ACC112 (cell line): ENCODE data around the gene DHX38.
"Not testable (repeated sequence)": the region's sequence is repeated elsewhere in the genome, so short reads cannot be mapped to it uniquely, and the experiment has no call there.

Experiments
- H2AFZ ChIP-seq: fragments of 200-600 bp; sonication (generic); one replicate; pipeline ENCODE4 v1.6.0; 2017; ENCODE audit warnings: antibody characterized with exemption, low read length; ENCODE audit not compliant: unreplicated experiment
- H3K27ac ChIP-seq: fragments of 200-600 bp; sonication (generic); 2 replicates; pipeline ENCODE4 v1.5.1; 2014; ENCODE audit warnings: low read depth, mild to moderate bottlenecking, antibody characterized with exemption, low read length, moderate library complexity
- H3K27me3 ChIP-seq: fragments of 200-600 bp; sonication (generic); 2 replicates; pipeline ENCODE4 v1.6.1; 2014; ENCODE audit warnings: mild to moderate bottlenecking, antibody characterized with exemption, low read length, moderate library complexity, mixed read lengths; ENCODE audit not compliant: insufficient read depth
- H3K36me3 ChIP-seq: fragments of 200-600 bp; sonication (generic); 2 replicates; pipeline ENCODE4 v1.6.1; 2016; ENCODE audit warnings: mild to moderate bottlenecking, antibody characterized with exemption, low read length, moderate library complexity, mixed read lengths; ENCODE audit not compliant: insufficient read depth
- H3K4me1 ChIP-seq: fragments of 200-600 bp; sonication (generic); one replicate; pipeline ENCODE4 v1.6.1; 2016; ENCODE audit warnings: low read length, mixed read lengths; ENCODE audit not compliant: insufficient read depth, unreplicated experiment, control insufficient read depth
- H3K4me3 ChIP-seq: fragments of 200-600 bp; sonication (generic); 2 replicates; pipeline ENCODE4 v1.5.1; 2014; ENCODE audit warnings: mild to moderate bottlenecking, low read depth, low read length
- H3K79me2 ChIP-seq: fragments of 200-600 bp; sonication (generic); one replicate; pipeline ENCODE4 v1.6.0; 2016; ENCODE audit warnings: low read length; ENCODE audit not compliant: control insufficient read depth, unreplicated experiment, insufficient read depth

The DHX38 gene

GRCh38 chr16:72060405-72060804 lies 33.2 kb upstream of the DHX38 start:
- no peak overlapping the region for H3K4me3 ChIP-seq
- H3K36me3 ChIP-seq, result no peaks in the 10 kb centered on the region
- H3K27ac ChIP-seq, result no peak overlapping the region
- peaks cover 15% of the 10 kb centered on the region for H3K27me3 ChIP-seq
- H2AFZ ChIP-seq, result no peak overlapping the region
- no peaks in the 10 kb centered on the region for H3K4me1 ChIP-seq
- H3K79me2 ChIP-seq, result no peaks in the 10 kb centered on the region

GRCh38 chr16:72061564-72061963 lies 32.1 kb upstream of the DHX38 start:
- H3K4me3 ChIP-seq, result no peak overlapping the region
- H3K79me2 ChIP-seq, result no peaks in the 10 kb centered on the region
- H3K27ac ChIP-seq, result no peak overlapping the region
- no peaks in the 10 kb centered on the region for H3K36me3 ChIP-seq
- H3K4me1 ChIP-seq, result no peaks in the 10 kb centered on the region
- H3K27me3 ChIP-seq, result peaks cover 15% of the 10 kb centered on the region
- no peak overlapping the region for H2AFZ ChIP-seq

GRCh38 chr16:72064361-72064894 lies 29.2 kb upstream of the DHX38 start:
- no peak overlapping the region for H2AFZ ChIP-seq
- no peak overlapping the region for H3K4me3 ChIP-seq
- H3K27ac ChIP-seq, result no peak overlapping the region
- H3K79me2 ChIP-seq, result no peaks in the 10 kb centered on the region
- H3K36me3 ChIP-seq, result no peaks in the 10 kb centered on the region
- no peaks in the 10 kb centered on the region for H3K4me1 ChIP-seq
- H3K27me3 ChIP-seq, result peaks cover 9% of the 10 kb centered on the region; the same call in 1 of the 2 replicates

- no peaks in the 10 kb centered on the region for H3K79me2 ChIP-seq
- no peak overlapping the region for H3K4me3 ChIP-seq
- H3K27me3 ChIP-seq, result peaks cover 9% of the 10 kb centered on the region; the same call in 1 of the 2 replicates
- H2AFZ ChIP-seq, result no peak overlapping the region
- H3K27ac ChIP-seq, result no peak overlapping the region
- no peaks in the 10 kb centered on the region for H3K4me1 ChIP-seq
- no peaks in the 10 kb centered on the region for H3K36me3 ChIP-seq
Measured at GRCh38 chr16:72066747-72067146, 26.9 kb upstream of the DHX38 start.

GRCh38 chr16:72068930-72069329 lies 24.7 kb upstream of the DHX38 start:
- Histone ChIP-seq H3K4me3 (no peak overlapping the region), H3K36me3 (no peaks in the 10 kb centered on the region), H3K4me1 (no peaks in the 10 kb centered on the region), H3K79me2 (no peaks in the 10 kb centered on the region), H3K27me3 (0 out of 2 replicates have a peak, but pooled peaks cover 3% of the 10 kb centered on the region), H3K27ac (no peak overlapping the region), H2AFZ (no peak overlapping the region)

GRCh38 chr16:72072514-72073342 lies 20.9 kb upstream of the DHX38 start:
- no peak overlapping the region for H2AFZ ChIP-seq
- H3K27ac ChIP-seq, result no peak overlapping the region
- no peak overlapping the region for H3K4me3 ChIP-seq

GRCh38 chr16:72073560-72074230 lies 20.0 kb upstream of the DHX38 start:
- no peaks in the 10 kb centered on the region for H3K36me3 ChIP-seq
- H3K4me3 ChIP-seq, result no peak overlapping the region
- no peaks in the 10 kb centered on the region for H3K27me3 ChIP-seq
- no peak overlapping the region for H3K27ac ChIP-seq
- H3K79me2 ChIP-seq, result no peaks in the 10 kb centered on the region
- H3K4me1 ChIP-seq, result no peaks in the 10 kb centered on the region
- H2AFZ ChIP-seq, result no peak overlapping the region

More at GRCh38 chr16:72072514-72073342, 20.9 kb upstream of the DHX38 start:
- Histone ChIP-seq H3K27me3 (no peaks in the 10 kb centered on the region), H3K79me2 (no peaks in the 10 kb centered on the region), H3K36me3 (no peaks in the 10 kb centered on the region), H3K4me1 (no peaks in the 10 kb centered on the region)

- not testable (repeated sequence) for H2AFZ ChIP-seq, H3K36me3 ChIP-seq, H3K27ac ChIP-seq, H3K4me3 ChIP-seq, H3K27me3 ChIP-seq, H3K4me1 ChIP-seq, H3K79me2 ChIP-seq
Measured at GRCh38 chr16:72075067-72075466, 18.6 kb upstream of the DHX38 start.

GRCh38 chr16:72076991-72077706 lies 16.5 kb upstream of the DHX38 start:
- H3K4me1 ChIP-seq, H3K36me3 ChIP-seq, H3K27me3 ChIP-seq, H2AFZ ChIP-seq, H3K4me3 ChIP-seq, H3K79me2 ChIP-seq, H3K27ac ChIP-seq: not testable (repeated sequence)

- Histone ChIP-seq H3K79me2 (no peaks in the 10 kb centered on the region), H3K4me3 (no peak overlapping the region), H3K27ac (no peak overlapping the region), H3K36me3 (peaks cover 38% of the 10 kb centered on the region), H3K27me3 (no peaks in the 10 kb centered on the region), H2AFZ (no peak overlapping the region), H3K4me1 (no peaks in the 10 kb centered on the region)
Measured at GRCh38 chr16:72083778-72084404, 9.8 kb upstream of the DHX38 start.
